IPS-18a (cell line): ENCODE measurements around the gene ACAP3.
A peak's percentile ranks its signal among the peaks of the same experiment; 100 is the strongest.

ENCODE experiments used
- H3K27ac ChIP-seq: one replicate; pipeline ENCODE4 v1.5.1; 2013; ENCODE audit warnings: low read length
- H3K27me3 ChIP-seq: one replicate; pipeline ENCODE4 v1.6.1; 2013; ENCODE audit warnings: mild to moderate bottlenecking, low read length; ENCODE audit not compliant: control insufficient read depth, insufficient read depth
- H3K36me3 ChIP-seq: one replicate; pipeline ENCODE4 v1.6.1; 2013; ENCODE audit warnings: low read depth, low read length; ENCODE audit not compliant: control insufficient read depth
- H3K4me1 ChIP-seq: one replicate; pipeline ENCODE4 v1.6.1; 2013; ENCODE audit warnings: low read depth, low read length; ENCODE audit not compliant: control insufficient read depth
- H3K4me3 ChIP-seq: one replicate; pipeline ENCODE4 v1.5.1; 2013; ENCODE audit warnings: low read length
- H3K9ac ChIP-seq: one replicate; pipeline ENCODE4 v1.6.1; 2013; ENCODE audit warnings: mild to moderate bottlenecking, low read length, moderate library complexity
- H3K9me3 ChIP-seq: one replicate; pipeline ENCODE4 v1.6.1; 2013; ENCODE audit warnings: low read depth, low read length; ENCODE audit not compliant: control insufficient read depth

The ACAP3 gene

GRCh38 chr1:1307261-1307922 lies 338 bp downstream of the ACAP3 start:
- H3K27ac ChIP-seq = no peak overlapping the region

GRCh38 chr1:1306661-1307260 lies 969 bp downstream of the ACAP3 start:
- no peak overlapping the region for H3K27ac ChIP-seq

More at GRCh38 chr1:1307261-1307922, 338 bp downstream of the ACAP3 start:
- H3K36me3 ChIP-seq = peaks cover 10% of the 10 kb centered on the region
- H3K4me3 ChIP-seq = peak overlapping the region; percentile 61
- H3K27me3 ChIP-seq = peaks cover 6% of the 10 kb centered on the region
- no peaks in the 10 kb centered on the region for H3K9me3 ChIP-seq
- peak overlapping the region; percentile 46 for H3K9ac ChIP-seq
- H3K4me1 ChIP-seq = peaks cover 23% of the 10 kb centered on the region

GRCh38 chr1:1306070-1306660 lies 1.6 kb downstream of the ACAP3 start:
- peaks cover 3% of the 10 kb centered on the region for H3K36me3 ChIP-seq
- H3K9me3 ChIP-seq = no peaks in the 10 kb centered on the region
- no peak overlapping the region for H3K27ac ChIP-seq
- H3K27me3 ChIP-seq = peaks cover 6% of the 10 kb centered on the region
- H3K4me1 ChIP-seq = peaks cover 23% of the 10 kb centered on the region
- peak overlapping the region; percentile 61 for H3K4me3 ChIP-seq
- no peak overlapping the region for H3K9ac ChIP-seq

More at GRCh38 chr1:1306661-1307260, 969 bp downstream of the ACAP3 start:
- Histone ChIP-seq H3K4me1 (peaks cover 23% of the 10 kb centered on the region), H3K9me3 (no peaks in the 10 kb centered on the region), H3K27me3 (peaks cover 6% of the 10 kb centered on the region), H3K4me3 (peak overlapping the region; percentile 61), H3K9ac (peak overlapping the region; percentile 46), H3K36me3 (peaks cover 9% of the 10 kb centered on the region)

- Histone ChIP-seq H3K27me3 (peaks cover 6% of the 10 kb centered on the region), H3K4me3 (peak overlapping the region; percentile 37), H3K9me3 (no peaks in the 10 kb centered on the region), H3K36me3 (no peaks in the 10 kb centered on the region), H3K4me1 (peaks cover 23% of the 10 kb centered on the region), H3K27ac (no peak overlapping the region), H3K9ac (no peak overlapping the region)
Observed at GRCh38 chr1:1305300-1306069, 2.2 kb downstream of the ACAP3 start.

- Histone ChIP-seq H3K27ac (no peak overlapping the region), H3K9ac (no peak overlapping the region), H3K36me3 (no peaks in the 10 kb centered on the region), H3K4me3 (peak overlapping the region; percentile 37), H3K27me3 (peaks cover 6% of the 10 kb centered on the region), H3K9me3 (no peaks in the 10 kb centered on the region), H3K4me1 (peaks cover 20% of the 10 kb centered on the region)
Observed at GRCh38 chr1:1304331-1305299, 3.1 kb downstream of the ACAP3 start.

- Histone ChIP-seq H3K4me3 (no peak overlapping the region), H3K27me3 (peaks cover 6% of the 10 kb centered on the region), H3K9ac (no peak overlapping the region), H3K36me3 (no peaks in the 10 kb centered on the region), H3K4me1 (peaks cover 20% of the 10 kb centered on the region), H3K9me3 (no peaks in the 10 kb centered on the region), H3K27ac (no peak overlapping the region)
Observed at GRCh38 chr1:1303736-1304135, 4.0 kb downstream of the ACAP3 start.

GRCh38 chr1:1302951-1303509 lies 4.7 kb downstream of the ACAP3 start:
- Histone ChIP-seq H3K9me3 (no peaks in the 10 kb centered on the region), H3K9ac (no peak overlapping the region), H3K27ac (no peak overlapping the region), H3K36me3 (no peaks in the 10 kb centered on the region), H3K27me3 (peaks cover 6% of the 10 kb centered on the region), H3K4me1 (peaks cover 20% of the 10 kb centered on the region), H3K4me3 (no peak overlapping the region)

GRCh38 chr1:1302006-1302430 lies 5.7 kb downstream of the ACAP3 start:
- H3K36me3 ChIP-seq = no peaks in the 10 kb centered on the region
- H3K27me3 ChIP-seq = peaks cover 5% of the 10 kb centered on the region
- peaks cover 19% of the 10 kb centered on the region for H3K4me1 ChIP-seq
- H3K4me3 ChIP-seq = no peak overlapping the region
- H3K9me3 ChIP-seq = no peaks in the 10 kb centered on the region
- no peak overlapping the region for H3K9ac ChIP-seq
- no peak overlapping the region for H3K27ac ChIP-seq

- no peaks in the 10 kb centered on the region for H3K36me3 ChIP-seq
- no peak overlapping the region for H3K27ac ChIP-seq
- no peak overlapping the region for H3K9ac ChIP-seq
- H3K4me1 ChIP-seq = peaks cover 11% of the 10 kb centered on the region
- no peak overlapping the region for H3K4me3 ChIP-seq
- no peaks in the 10 kb centered on the region for H3K27me3 ChIP-seq
- no peaks in the 10 kb centered on the region for H3K9me3 ChIP-seq
Observed at GRCh38 chr1:1300352-1300739, 7.4 kb downstream of the ACAP3 start.

- H3K9me3 ChIP-seq = no peaks in the 10 kb centered on the region
- H3K4me3 ChIP-seq = no peak overlapping the region
- H3K4me1 ChIP-seq = peaks cover 5% of the 10 kb centered on the region
- no peaks in the 10 kb centered on the region for H3K36me3 ChIP-seq
- no peak overlapping the region for H3K9ac ChIP-seq
- H3K27me3 ChIP-seq = no peaks in the 10 kb centered on the region
- H3K27ac ChIP-seq = no peak overlapping the region
Observed at GRCh38 chr1:1299686-1300351, 7.9 kb downstream of the ACAP3 start.
